Small intestine (tissue), 7 donors: ENCODE data around the gene ZBTB17. TPM values are rescaled to one million over a fixed set of nuclear protein-coding genes. Genes with fewer than 3 reads are reported as not detected.

Experiments
- DNase-seq, 2 donors: peaks; one replicate each; pipeline versions ENCODE4 v3.0.0 to v3.0.0-alpha.2; 2013
- FAIRE-seq: peaks from 2 replicates; lab custom pipeline; 2012; peaks lifted over from hg19 to GRCh38; lab: Jason Lieb, UNC
- H3K27ac ChIP-seq, 3 donors: one replicate each; pipeline ENCODE4 v1.5.1; 2013; ENCODE audit warnings: low read length in 2 of 3, mild to moderate bottlenecking in 2 of 3, control low read depth in 1 of 3, inconsistent platforms in 1 of 3, low read depth in 1 of 3, moderate library complexity in 1 of 3
- H3K27me3 ChIP-seq, 3 donors: one replicate each; pipeline ENCODE4 v1.6.1; 2013; ENCODE audit warnings: low read length in 3 of 3, inconsistent platforms in 1 of 3; ENCODE audit not compliant: control insufficient read depth in 3 of 3, insufficient read depth in 3 of 3
- H3K36me3 ChIP-seq, 3 donors: one replicate each; pipeline ENCODE4 v1.6.1; 2013; ENCODE audit warnings: low read length in 3 of 3, inconsistent platforms in 1 of 3, low read depth in 1 of 3, mild to moderate bottlenecking in 1 of 3, moderate library complexity in 1 of 3; ENCODE audit not compliant: control insufficient read depth in 3 of 3, insufficient read depth in 2 of 3
- H3K4me1 ChIP-seq, 3 donors: one replicate each; pipeline ENCODE4 v1.6.1; 2013; ENCODE audit warnings: low read length in 2 of 3, inconsistent platforms in 1 of 3, low read depth in 1 of 3, mild to moderate bottlenecking in 1 of 3, moderate library complexity in 1 of 3; ENCODE audit not compliant: control insufficient read depth in 3 of 3, insufficient read depth in 2 of 3
- H3K4me3 ChIP-seq, 3 donors: one replicate each; pipeline ENCODE4 v1.5.1; 2013; ENCODE audit warnings: low read length in 3 of 3, control low read depth in 1 of 3, inconsistent platforms in 1 of 3, low read depth in 1 of 3, mild to moderate bottlenecking in 1 of 3, moderate library complexity in 1 of 3
- H3K9me3 ChIP-seq, 2 donors: one replicate each; pipeline ENCODE4 v1.6.1; 2013; ENCODE audit warnings: low read depth in 1 of 2, low read length in 1 of 2; ENCODE audit not compliant: control insufficient read depth in 2 of 2, insufficient read depth in 1 of 2
- WGBS, 3 donors: extraction: QIAGEN DNeasy Blood & Tissue Kit; methylation state at CpG; one replicate each; pipeline ENCODE4 v1.1.7; 2013; 5-methylcytosine and 5-hydroxymethylcytosine counted together
- polyA plus RNA-seq, 4 donors: library from polyadenylated mRNA; stranded (reverse) in 3 of 4; unstranded in 1 of 4; fragments of 200-250 nt in 3 of 4; fragments of 120-200 nt in 1 of 4; gene quantifications; one replicate each; pipeline versions ENCODE4 v1.2.1 to v1.2.3, GENCODE V29; 2013
- donor health status: healthy with polysubstance abuse.
- donor health status: control.
- donor health status: control.
- donor health status: Bipolar disorder and iron deficiency.
- donor health status: healthy.

Gene ZBTB17
- polyA plus RNA-seq, 4 donors = 18.7 to 89.2 (median 49.9) TPM

GRCh38 chr1:15936025-15936424 is 39.9 kb downstream of the ZBTB17 start:
- Histone ChIP-seq H3K4me1 (peaks cover 0 to 14% (median 0%) of the 10 kb centered on the region in 3 donors), H3K36me3 (peaks cover 19 to 97% (median 37%) of the 10 kb centered on the region in 3 donors), H3K9me3 (no peaks in the 10 kb centered on the region), H3K4me3 (no peak overlapping the region), H3K27me3 (no peaks in the 10 kb centered on the region), H3K27ac (no peak overlapping the region)
- no peak for DNase-seq
- WGBS, 3 donors = 97 to 100% (median 97%) methylated on average over 10 of the region's 10 CpGs
- FAIRE-seq = no peak

GRCh38 chr1:15935056-15935950 is 40.6 kb downstream of the ZBTB17 start:
- 94% methylated on average over 27 to 29 of the region's 29 CpGs for WGBS, 3 donors
- FAIRE-seq = no peak

GRCh38 chr1:15934211-15935055 is 41.5 kb downstream of the ZBTB17 start:
- no peaks in the 10 kb centered on the region for H3K27me3 ChIP-seq
- no peak overlapping the region for H3K27ac ChIP-seq
- H3K4me1 ChIP-seq = peaks cover 0 to 10% (median 0%) of the 10 kb centered on the region in 3 donors
- no peaks in the 10 kb centered on the region for H3K9me3 ChIP-seq
- H3K36me3 ChIP-seq = peaks cover 21 to 87% (median 46%) of the 10 kb centered on the region in 3 donors
- no peak overlapping the region for H3K4me3 ChIP-seq
- DNase-seq = no peak
- no peak for FAIRE-seq
- 92 to 94% (median 93%) methylated on average over 41 to 42 of the region's 42 CpGs for WGBS, 3 donors

More at GRCh38 chr1:15935056-15935950, 40.6 kb downstream of the ZBTB17 start:
- Histone ChIP-seq H3K4me3 (no peak overlapping the region), H3K4me1 (peaks cover 0 to 14% (median 0%) of the 10 kb centered on the region in 3 donors), H3K36me3 (peaks cover 21 to 92% (median 37%) of the 10 kb centered on the region in 3 donors), H3K27me3 (no peaks in the 10 kb centered on the region), H3K9me3 (no peaks in the 10 kb centered on the region), H3K27ac (no peak overlapping the region)
- DNase-seq = no peak

- 88 to 95% (median 91%) methylated on average over 5 of the region's 5 CpGs for WGBS, 3 donors
Measured at GRCh38 chr1:15933684-15934083, 42.2 kb downstream of the ZBTB17 start.

GRCh38 chr1:15932612-15933011 is 43.3 kb downstream of the ZBTB17 start:
- WGBS, 3 donors = 94 to 97% (median 94%) methylated on average over 9 of the region's 9 CpGs
- Histone ChIP-seq H3K4me1 (no peaks in the 10 kb centered on the region), H3K4me3 (no peak overlapping the region), H3K27ac (no peak overlapping the region), H3K27me3 (no peaks in the 10 kb centered on the region), H3K9me3 (no peaks in the 10 kb centered on the region), H3K36me3 (peaks cover 29 to 84% (median 53%) of the 10 kb centered on the region in 3 donors)
- FAIRE-seq (no peak), DNase-seq (no peak)

More at GRCh38 chr1:15933684-15934083, 42.2 kb downstream of the ZBTB17 start:
- Histone ChIP-seq H3K36me3 (peaks cover 24 to 86% (median 51%) of the 10 kb centered on the region in 3 donors), H3K27me3 (no peaks in the 10 kb centered on the region), H3K27ac (no peak overlapping the region), H3K4me1 (peaks cover 0 to 3% (median 0%) of the 10 kb centered on the region in 3 donors), H3K4me3 (no peak overlapping the region), H3K9me3 (no peaks in the 10 kb centered on the region)
- FAIRE-seq (no peak), DNase-seq (no peak)

- DNase-seq = no peak
- FAIRE-seq = no peak
- H3K9me3 ChIP-seq = no peaks in the 10 kb centered on the region
- H3K27ac ChIP-seq = no peak overlapping the region
- no peak overlapping the region for H3K4me3 ChIP-seq
- no peaks in the 10 kb centered on the region for H3K4me1 ChIP-seq
- WGBS, 3 donors = 96 to 98% (median 97%) methylated on average over 19 of the region's 19 CpGs
- H3K36me3 ChIP-seq = peaks cover 29 to 77% (median 48%) of the 10 kb centered on the region in 3 donors
- H3K27me3 ChIP-seq = no peaks in the 10 kb centered on the region
Measured at GRCh38 chr1:15931884-15932283, 44.0 kb downstream of the ZBTB17 start.

- Histone ChIP-seq H3K4me1 (no peaks in the 10 kb centered on the region), H3K27me3 (no peaks in the 10 kb centered on the region), H3K27ac (no peak overlapping the region), H3K4me3 (no peak overlapping the region), H3K36me3 (peaks cover 29 to 75% (median 48%) of the 10 kb centered on the region in 3 donors), H3K9me3 (no peaks in the 10 kb centered on the region)
- DNase-seq (no peak), FAIRE-seq (no peak)
- 93 to 96% (median 94%) methylated on average over 11 of the region's 11 CpGs for WGBS, 3 donors
Measured at GRCh38 chr1:15931401-15931800, 44.5 kb downstream of the ZBTB17 start.
